Prostate gland (tissue), 2 donors: ENCODE measurements around the gene HOXA4.

ENCODE experiments used
- CTCF ChIP-seq, 4 experiments: fragments of 200-600 bp in 2 of 4; fragments of 450-650 bp in 2 of 4; sonication (generic) in 2 of 4; IDR thresholded peaks; 1 replicate in 3 of 4; 2 replicates in 1 of 4; pipeline ENCODE4 v1.5.1; 2016 to 2019; ENCODE audit warnings: antibody characterized with exemption in 4 of 4, mild to moderate bottlenecking in 2 of 4, moderate library complexity in 2 of 4
- POLR2A ChIP-seq: fragments of 450-650 bp; IDR thresholded peaks from one replicate; pipeline ENCODE4 v1.6.1; 2016; ENCODE audit warnings: antibody characterized with exemption, mild to moderate bottlenecking
- POLR2AphosphoS5 ChIP-seq: sonication (generic); formaldehyde crosslinking; IDR thresholded peaks from one replicate; pipeline ENCODE4 v1.6.1; 2017; ENCODE audit warnings: antibody characterized with exemption

DNA sequence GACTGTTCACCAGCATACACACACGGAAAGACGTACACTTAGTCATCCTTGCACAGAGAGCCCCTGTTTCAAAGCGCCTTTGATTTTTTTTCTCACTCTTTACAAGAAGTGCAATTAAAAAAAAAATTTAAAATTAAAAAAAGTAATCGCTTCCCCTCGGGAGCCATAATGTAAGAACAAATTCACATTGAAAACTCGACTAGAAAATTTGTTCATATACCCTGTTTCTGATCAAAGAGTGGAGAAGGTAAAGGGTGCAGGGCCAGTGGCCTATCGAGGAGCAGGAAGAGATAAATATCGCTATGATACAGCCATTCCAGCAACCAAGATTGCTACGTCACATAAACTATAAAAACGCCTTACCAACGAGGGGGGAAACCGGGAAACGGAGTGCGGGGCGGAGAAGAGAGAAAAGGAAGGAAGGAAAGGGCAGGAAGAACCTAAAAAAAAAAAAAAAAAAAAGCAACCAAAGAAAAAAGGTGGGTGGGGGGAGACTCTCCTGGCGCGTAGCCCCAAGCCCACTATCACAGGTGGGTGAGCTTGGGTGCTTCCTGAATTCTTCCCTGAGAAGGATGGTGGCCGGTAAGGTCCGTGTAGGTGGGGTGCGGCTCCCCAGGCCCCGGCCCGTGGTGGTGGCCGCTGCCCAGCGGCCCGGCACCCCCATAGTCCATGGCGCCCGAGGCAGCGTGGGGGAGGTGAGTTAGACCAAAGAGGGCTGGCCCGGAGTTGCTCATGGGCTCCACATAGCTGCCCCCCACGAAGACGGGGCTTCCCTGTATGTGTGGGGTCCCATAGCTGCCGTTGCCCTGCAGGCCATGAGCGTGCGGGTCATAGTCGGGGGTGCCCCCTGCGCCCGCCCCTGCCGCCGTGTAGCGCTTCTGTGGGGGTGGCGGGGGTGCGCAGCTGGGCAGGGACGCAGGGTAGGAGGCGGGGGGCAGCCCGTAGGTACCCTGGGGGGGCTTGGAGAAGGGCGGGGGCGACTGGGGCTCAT, 22.9 kb downstream of the HOXA4 start:
- TF ChIP-seq CTCF (IDR thresholded peaks at IDR 0.05) = no peak
- TF ChIP-seq POLR2A = no peak
- TF ChIP-seq POLR2AphosphoS5 = no peak
